Calu3 (cell line): Measurements from ENCODE around the gene AXIN2. TPM values are rescaled to one million over a fixed set of nuclear protein-coding genes. Genes with fewer than 3 reads are reported as not detected.

Experiments used
- BruUV-seq: library from RNA; stranded (reverse); fragments of 400-500 nt; replicated peaks from 2 replicates; lab custom pipeline; 2021; lab: Mats Ljungman, UMichigan
- CTCF ChIA-PET: fragments of 300-600 bp; sonication (Branson Sonifier 250); formaldehyde crosslinking; loops from one replicate; lab custom pipeline; 2022; ENCODE audit warnings: antibody characterized with exemption; lab: Charles Lee
- DNase-seq: peaks from one replicate; pipeline ENCODE4 v3.0.0; 2022
- H3K27ac Mint-ChIP-seq: one replicate; pipeline ENCODE4 v1.8.0; 2022; ENCODE audit warnings: mixed read lengths; ENCODE audit not compliant: unreplicated experiment
- H3K27me3 Mint-ChIP-seq: one replicate; pipeline ENCODE4 v1.8.0; 2022; ENCODE audit warnings: mixed read lengths; ENCODE audit not compliant: unreplicated experiment
- H3K36me3 Mint-ChIP-seq: one replicate; pipeline ENCODE4 v1.8.0; 2022; ENCODE audit warnings: mild to moderate bottlenecking, moderate library complexity, mixed read lengths; ENCODE audit not compliant: insufficient read depth, unreplicated experiment
- H3K4me1 Mint-ChIP-seq: one replicate; pipeline ENCODE4 v1.8.0; 2022; ENCODE audit warnings: mild to moderate bottlenecking, low read depth, mixed read lengths; ENCODE audit not compliant: unreplicated experiment
- H3K4me3 Mint-ChIP-seq: one replicate; pipeline ENCODE4 v1.8.0; 2022; ENCODE audit warnings: mild to moderate bottlenecking, low read depth, moderate library complexity, mixed read lengths; ENCODE audit not compliant: unreplicated experiment
- H3K9me3 Mint-ChIP-seq: one replicate; pipeline ENCODE4 v1.8.0; 2022; ENCODE audit warnings: low read depth, mixed read lengths; ENCODE audit not compliant: unreplicated experiment
- CTCF ChIP-seq: fragments of 200-600 bp; IDR thresholded peaks from one replicate; pipeline ENCODE4 v1.8.0; 2022; ENCODE audit warnings: antibody characterized with exemption; ENCODE audit not compliant: unreplicated experiment
- intact Hi-C: fragments of 100-400 bp; cut with micrococcal nuclease; formaldehyde crosslinking; loops from one replicate; pipeline ENCODE4 v1.10.0; 2022; ENCODE audit not compliant: unreplicated experiment
- total RNA-seq: library from RNA; stranded (reverse); gene quantifications from 2 replicates; pipeline ENCODE4 v1.2.3, GENCODE V29; 2022

The AXIN2 gene
- total RNA-seq, 1 experiment from 2014 or later: 0.45 TPM

- no peak overlapping the region for H3K4me3 Mint-ChIP-seq
- CTCF ChIA-PET: no interaction called here
- no peak for TF ChIP-seq CTCF
- H3K9me3 Mint-ChIP-seq: no peaks in the 10 kb centered on the region
- intact Hi-C loops: loop anchor here (10.0 kb wide), 1 partner anchor 433 kb away; no protein-coding TSS in a partner anchor
- no peaks in the 10 kb centered on the region for H3K36me3 Mint-ChIP-seq
- peaks cover 55% of the 10 kb centered on the region for H3K27me3 Mint-ChIP-seq
- no TSS peak for BruUV-seq
- no peak for DNase-seq
- no peaks in the 10 kb centered on the region for H3K4me1 Mint-ChIP-seq
- H3K27ac Mint-ChIP-seq: no peak overlapping the region
These were observed 10.0 kb downstream of the AXIN2 start for GRCh38 chr17:65551267-65552040.

- Mint-ChIP-seq H3K27ac (no peak overlapping the region), H3K4me1 (no peaks in the 10 kb centered on the region), H3K9me3 (no peaks in the 10 kb centered on the region), H3K27me3 (peaks cover 55% of the 10 kb centered on the region), H3K4me3 (no peak overlapping the region), H3K36me3 (no peaks in the 10 kb centered on the region)
- no TSS peak for BruUV-seq
- CTCF ChIA-PET: no interaction called here
- no peak for DNase-seq
- intact Hi-C loops: loop anchor here (10.0 kb wide), 1 partner anchor 434 kb away; no protein-coding TSS in a partner anchor
- no peak for TF ChIP-seq CTCF
These were observed 10.7 kb downstream of the AXIN2 start for GRCh38 chr17:65550758-65551157.

- BruUV-seq: no TSS peak
- Mint-ChIP-seq H3K36me3 (no peaks in the 10 kb centered on the region), H3K27me3 (peaks cover 55% of the 10 kb centered on the region), H3K4me1 (no peaks in the 10 kb centered on the region), H3K27ac (no peak overlapping the region), H3K9me3 (no peaks in the 10 kb centered on the region), H3K4me3 (no peak overlapping the region)
- intact Hi-C loops: loop anchor here (10.0 kb wide), 1 partner anchor 435 kb away; no protein-coding TSS in a partner anchor
- no peak for TF ChIP-seq CTCF
- CTCF ChIA-PET: no interaction called here
- no peak for DNase-seq
These were observed 11.3 kb downstream of the AXIN2 start for GRCh38 chr17:65550075-65550662.

GRCh38 chr17:65548269-65548969, 13.0 kb downstream of the AXIN2 start:
- no peak for DNase-seq
- Mint-ChIP-seq H3K27ac (no peak overlapping the region), H3K4me3 (no peak overlapping the region), H3K9me3 (no peaks in the 10 kb centered on the region), H3K4me1 (no peaks in the 10 kb centered on the region), H3K36me3 (no peaks in the 10 kb centered on the region), H3K27me3 (peaks cover 46% of the 10 kb centered on the region)
- BruUV-seq: no TSS peak
- no peak for TF ChIP-seq CTCF
- CTCF ChIA-PET: no interaction called here
- intact Hi-C loops: no loop called here
